ENCODE data around the gene RBBP8.

The RBBP8 gene

DNA sequence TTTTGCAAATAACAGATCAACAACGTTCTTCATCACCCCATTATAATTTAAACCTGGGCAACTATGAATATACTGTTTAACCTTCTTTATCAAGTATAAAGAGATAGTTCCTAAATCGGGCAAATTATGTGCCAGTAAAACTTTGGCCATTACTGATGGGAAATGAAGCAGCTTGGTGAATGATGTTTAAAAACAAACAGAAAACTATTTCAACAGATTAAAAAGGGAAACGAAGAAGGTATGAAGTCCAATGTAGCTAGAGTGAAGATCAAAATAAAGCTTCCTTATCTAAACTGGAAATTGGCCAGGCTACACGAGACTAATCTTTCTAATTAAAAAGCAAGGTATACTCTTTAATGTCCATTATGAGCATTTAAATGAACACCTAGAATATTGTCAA is 6.7 kb upstream of the RBBP8 start:
- H3K36me3 Mint-ChIP-seq (ENCODE audit: insufficient read depth) = no peaks in the 10 kb centered on the region
- H3K27ac Mint-ChIP-seq = no peak overlapping the region
- no peaks in the 10 kb centered on the region for H3K9me3 Mint-ChIP-seq
- H3K4me1 Mint-ChIP-seq (ENCODE audit: low read depth in 2 of 2) = no peaks in the 10 kb centered on the region
- H3K27me3 Mint-ChIP-seq = peaks cover 0 to 8% of the 10 kb centered on the region in 2 donors
- DNase-seq (no peak), ATAC-seq (replicated peaks) (no peak)
- H3K4me3 Mint-ChIP-seq = no peak overlapping the region

- no peak overlapping the region for H3K4me3 Mint-ChIP-seq
- ATAC-seq (replicated peaks) = no peak
Measured at GRCh38 chr18:22928339-22928738, 4.8 kb upstream of the RBBP8 start.

DNA sequence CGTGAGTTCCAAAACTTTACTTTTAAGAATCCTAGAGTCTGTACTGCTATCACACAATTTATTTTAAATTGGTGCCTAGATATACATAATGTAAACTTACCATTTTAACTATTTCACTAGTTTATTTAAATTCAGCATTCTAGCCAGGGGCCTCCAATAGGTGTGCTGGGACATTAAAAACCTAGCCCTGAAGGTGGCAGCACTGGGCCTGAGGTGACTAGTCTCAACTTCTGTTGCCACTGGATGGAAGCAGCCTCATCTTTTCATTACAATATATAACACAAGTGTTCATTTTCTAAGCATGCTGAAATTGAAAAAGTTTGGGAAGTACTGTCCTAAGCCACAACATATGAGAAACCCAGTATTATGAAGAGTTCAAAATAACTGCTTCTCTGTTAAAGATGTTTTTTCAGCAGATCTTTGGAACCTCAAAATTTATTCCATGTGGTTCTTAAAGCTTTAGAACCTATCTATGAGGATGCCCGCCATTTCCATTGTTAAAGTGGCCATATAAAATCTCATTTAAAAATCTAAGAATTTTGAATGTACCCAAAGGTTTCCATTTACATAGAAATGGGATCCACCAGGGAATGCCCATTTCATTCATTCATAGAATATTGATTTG is 2.9 kb upstream of the RBBP8 start:
- Mint-ChIP-seq H3K36me3 (ENCODE audit: insufficient read depth) (peaks cover 8% of the 10 kb centered on the region), H3K27ac (no peak overlapping the region), H3K9me3 (no peaks in the 10 kb centered on the region), H3K4me3 (no peak overlapping the region), H3K27me3 (no peaks in the 10 kb centered on the region), H3K4me1 (ENCODE audit: low read depth in 2 of 2) (peaks cover 11 to 12% of the 10 kb centered on the region in 2 donors)
- ATAC-seq (replicated peaks) (peak; percentile 42), DNase-seq (peak; percentile 74 to 80 (median 77))

More at GRCh38 chr18:22928339-22928738, 4.8 kb upstream of the RBBP8 start:
- peaks cover under 1% of the 10 kb centered on the region for H3K36me3 Mint-ChIP-seq (ENCODE audit: insufficient read depth)
- H3K4me1 Mint-ChIP-seq (ENCODE audit: low read depth in 2 of 2) = peaks cover 4 to 5% of the 10 kb centered on the region in 2 donors
- H3K27me3 Mint-ChIP-seq = peaks cover 0 to 8% of the 10 kb centered on the region in 2 donors
- H3K27ac Mint-ChIP-seq = no peak overlapping the region
- DNase-seq = no peak
- H3K9me3 Mint-ChIP-seq = no peaks in the 10 kb centered on the region

GRCh38 chr18:22932885-22933205 is 283 bp upstream of the RBBP8 start:
- Mint-ChIP-seq H3K4me3 (peak overlapping the region; percentile 86 to 95), H3K4me1 (ENCODE audit: low read depth in 2 of 2) (peaks cover 11 to 12% of the 10 kb centered on the region in 2 donors), H3K27me3 (no peaks in the 10 kb centered on the region), H3K36me3 (ENCODE audit: insufficient read depth) (peaks cover 8% of the 10 kb centered on the region), H3K9me3 (no peaks in the 10 kb centered on the region), H3K27ac (peak overlapping the region; percentile 69 to 87)
- ATAC-seq (replicated peaks) (no peak), DNase-seq (no peak)

GRCh38 chr18:22933966-22934423 is 867 bp downstream of the RBBP8 start:
- Mint-ChIP-seq H3K27ac (peak overlapping the region; percentile 69 to 87), H3K9me3 (no peaks in the 10 kb centered on the region), H3K4me1 (ENCODE audit: low read depth in 2 of 2) (peaks cover 11 to 12% of the 10 kb centered on the region in 2 donors), H3K27me3 (no peaks in the 10 kb centered on the region), H3K4me3 (peak overlapping the region; percentile 86 to 95), H3K36me3 (ENCODE audit: insufficient read depth) (peaks cover 8% of the 10 kb centered on the region)
- DNase-seq = no peak
- peak; percentile 45 for ATAC-seq (replicated peaks)

GRCh38 chr18:22934789-22935188 is 1.7 kb downstream of the RBBP8 start:
- DNase-seq (no peak), ATAC-seq (replicated peaks) (no peak)
- no peaks in the 10 kb centered on the region for H3K9me3 Mint-ChIP-seq
- no peak overlapping the region for H3K27ac Mint-ChIP-seq
- H3K4me1 Mint-ChIP-seq (ENCODE audit: low read depth in 2 of 2) = peaks cover 11 to 12% of the 10 kb centered on the region in 2 donors
- H3K4me3 Mint-ChIP-seq = peak overlapping the region; percentile 45 to 86
- H3K36me3 Mint-ChIP-seq (ENCODE audit: insufficient read depth) = peaks cover 8% of the 10 kb centered on the region
- H3K27me3 Mint-ChIP-seq = no peaks in the 10 kb centered on the region

DNA sequence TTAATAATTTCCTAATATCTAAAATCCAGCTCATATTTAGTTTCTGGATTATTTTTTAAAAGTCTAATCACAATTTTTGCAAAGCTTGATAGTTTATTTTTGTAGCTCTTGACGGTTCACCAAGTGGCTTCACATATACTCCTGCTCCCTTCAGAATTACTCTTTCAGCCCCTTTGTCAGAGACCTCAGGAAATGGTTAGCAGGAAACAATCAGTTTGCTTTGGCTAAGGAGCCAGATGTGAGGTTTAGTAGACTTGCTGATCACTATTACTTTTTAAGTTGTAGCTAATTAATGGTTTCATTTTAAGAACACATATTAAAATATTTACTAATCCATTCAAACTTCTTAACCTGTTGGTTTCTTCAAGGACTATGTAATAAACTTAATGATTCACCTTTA is 2.3 kb downstream of the RBBP8 start:
- Mint-ChIP-seq H3K36me3 (ENCODE audit: insufficient read depth) (peaks cover 8% of the 10 kb centered on the region), H3K4me3 (peak overlapping the region in 1 of 2 donors; percentile 6), H3K9me3 (no peaks in the 10 kb centered on the region), H3K27me3 (no peaks in the 10 kb centered on the region), H3K4me1 (ENCODE audit: low read depth in 2 of 2) (peaks cover 11 to 12% of the 10 kb centered on the region in 2 donors), H3K27ac (no peak overlapping the region)
- DNase-seq (no peak), ATAC-seq (replicated peaks) (no peak)

- peaks cover 8% of the 10 kb centered on the region for H3K36me3 Mint-ChIP-seq (ENCODE audit: insufficient read depth)
- H3K27me3 Mint-ChIP-seq = no peaks in the 10 kb centered on the region
- ATAC-seq (replicated peaks) = no peak
- no peak overlapping the region for H3K27ac Mint-ChIP-seq
- no peak overlapping the region for H3K4me3 Mint-ChIP-seq
- DNase-seq = no peak
- peaks cover 11 to 12% of the 10 kb centered on the region in 2 donors for H3K4me1 Mint-ChIP-seq (ENCODE audit: low read depth in 2 of 2)
- no peaks in the 10 kb centered on the region for H3K9me3 Mint-ChIP-seq
Measured at GRCh38 chr18:22936515-22936914, 3.4 kb downstream of the RBBP8 start.

DNA sequence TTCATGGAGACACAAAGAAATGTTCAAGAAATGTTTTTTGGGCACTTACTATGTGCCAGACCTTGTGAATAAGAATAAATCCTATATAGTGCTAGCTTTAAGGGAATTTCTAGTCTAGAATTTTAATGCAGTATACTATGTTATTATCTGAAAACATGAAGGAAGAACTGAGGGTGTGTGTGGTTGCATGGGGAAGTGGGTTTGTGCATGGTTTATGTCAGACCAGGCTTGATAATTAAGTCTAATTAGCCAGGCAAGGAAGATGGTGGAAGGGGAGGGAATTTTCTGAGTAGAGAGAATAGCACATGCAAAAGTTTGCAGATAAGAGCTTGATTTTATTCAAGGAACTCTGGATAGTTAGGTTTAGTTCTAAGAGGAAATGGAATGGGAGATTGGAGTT is 6.5 kb downstream of the RBBP8 start:
- ATAC-seq (replicated peaks) = no peak

DNA sequence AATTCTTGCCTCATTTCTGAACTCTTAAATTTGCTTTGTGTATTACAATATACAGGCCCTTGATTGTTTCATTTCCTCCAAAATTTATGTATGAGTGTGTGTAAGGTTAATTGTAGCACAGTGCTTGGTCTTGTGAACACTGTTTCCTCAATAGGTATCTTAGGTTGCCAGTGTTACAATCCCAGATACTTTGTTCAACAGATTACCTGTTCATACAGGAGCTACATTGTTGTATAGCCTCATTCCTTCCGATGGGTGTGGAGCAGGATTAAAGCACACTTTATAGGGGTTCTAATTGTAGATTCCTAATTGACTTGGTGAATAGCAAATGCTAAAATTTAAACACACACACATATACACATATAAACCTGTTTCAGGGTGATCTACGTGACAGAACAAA is 10.7 kb downstream of the RBBP8 start:
- Mint-ChIP-seq H3K27me3 (no peaks in the 10 kb centered on the region), H3K4me3 (no peak overlapping the region), H3K4me1 (ENCODE audit: low read depth in 2 of 2) (no peaks in the 10 kb centered on the region), H3K36me3 (ENCODE audit: insufficient read depth) (no peaks in the 10 kb centered on the region), H3K9me3 (no peaks in the 10 kb centered on the region), H3K27ac (no peak overlapping the region)
- DNase-seq = no peak
- ATAC-seq (replicated peaks) = no peak

More for the DNA sequence above, 6.5 kb downstream of the RBBP8 start:
- Mint-ChIP-seq H3K27ac (no peak overlapping the region), H3K9me3 (no peaks in the 10 kb centered on the region), H3K4me3 (no peak overlapping the region), H3K27me3 (no peaks in the 10 kb centered on the region), H3K36me3 (ENCODE audit: insufficient read depth) (no peaks in the 10 kb centered on the region), H3K4me1 (ENCODE audit: low read depth in 2 of 2) (peaks cover 0 to under 1% of the 10 kb centered on the region in 2 donors)
- DNase-seq = no peak

DNA sequence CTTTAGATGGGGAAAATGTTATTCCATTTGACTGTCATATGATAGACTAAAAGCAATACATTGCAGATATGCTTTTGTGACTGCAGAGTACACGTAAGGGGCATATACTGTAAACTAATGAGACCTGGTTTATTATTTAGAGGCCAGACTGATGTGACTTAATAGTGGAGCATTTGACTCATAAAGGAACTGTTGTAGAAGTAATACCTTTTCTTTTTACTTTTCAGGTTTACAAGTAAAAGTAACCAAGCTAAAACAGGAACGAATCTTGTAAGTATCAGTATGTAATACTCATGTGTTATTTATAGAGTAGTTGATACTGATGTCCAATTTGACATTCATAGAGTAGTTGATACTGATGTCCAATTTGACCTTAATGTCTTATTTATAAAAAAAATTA is 13.1 kb downstream of the RBBP8 start:
- Mint-ChIP-seq H3K4me1 (ENCODE audit: low read depth in 2 of 2) (no peaks in the 10 kb centered on the region), H3K9me3 (no peaks in the 10 kb centered on the region), H3K36me3 (ENCODE audit: insufficient read depth) (no peaks in the 10 kb centered on the region), H3K4me3 (no peak overlapping the region), H3K27me3 (no peaks in the 10 kb centered on the region), H3K27ac (no peak overlapping the region)
- DNase-seq (no peak), ATAC-seq (replicated peaks) (no peak)

- Mint-ChIP-seq H3K27me3 (no peaks in the 10 kb centered on the region), H3K36me3 (ENCODE audit: insufficient read depth) (no peaks in the 10 kb centered on the region), H3K9me3 (no peaks in the 10 kb centered on the region), H3K27ac (no peak overlapping the region), H3K4me3 (no peak overlapping the region), H3K4me1 (ENCODE audit: low read depth in 2 of 2) (no peaks in the 10 kb centered on the region)
- ATAC-seq (replicated peaks) (no peak), DNase-seq (no peak)
Measured at GRCh38 chr18:22946846-22947245, 13.7 kb downstream of the RBBP8 start.

GRCh38 chr18:22951823-22952222 is 18.7 kb downstream of the RBBP8 start:
- Mint-ChIP-seq H3K4me3 (no peak overlapping the region), H3K36me3 (ENCODE audit: insufficient read depth) (no peaks in the 10 kb centered on the region), H3K27ac (no peak overlapping the region), H3K27me3 (no peaks in the 10 kb centered on the region), H3K4me1 (ENCODE audit: low read depth in 2 of 2) (no peaks in the 10 kb centered on the region), H3K9me3 (no peaks in the 10 kb centered on the region)
- DNase-seq = no peak
- no peak for ATAC-seq (replicated peaks)

- H3K4me1 Mint-ChIP-seq (ENCODE audit: low read depth in 2 of 2) = no peaks in the 10 kb centered on the region
- H3K27me3 Mint-ChIP-seq = no peaks in the 10 kb centered on the region
- no peaks in the 10 kb centered on the region for H3K9me3 Mint-ChIP-seq
- DNase-seq (no peak), ATAC-seq (replicated peaks) (no peak)
- H3K27ac Mint-ChIP-seq = no peak overlapping the region
- no peaks in the 10 kb centered on the region for H3K36me3 Mint-ChIP-seq (ENCODE audit: insufficient read depth)
- no peak overlapping the region for H3K4me3 Mint-ChIP-seq
Measured at GRCh38 chr18:22952525-22952924, 19.4 kb downstream of the RBBP8 start.
